Epithelial cell of proximal tubule (primary cell): ENCODE data around the gene ELK1. TPM values are rescaled to one million over a fixed set of nuclear protein-coding genes. Genes with fewer than 3 reads are reported as not detected.

Experiments used
- DNase-seq: peaks from one replicate; pipeline ENCODE4 v3.0.0-alpha.2; 2011; ENCODE audit warnings: low read depth
- H3K4me3 ChIP-seq: 2 replicates; pipeline ENCODE4 v1.5.1; 2011; ENCODE audit warnings: low read depth, mild to moderate bottlenecking, low read length
- CTCF ChIP-seq: conservative IDR thresholded peaks from 2 replicates; pipeline ENCODE4 v1.5.1; 2012; ENCODE audit warnings: low read depth, mild to moderate bottlenecking, low read length
- total RNA-seq: library from RNA; depleted of rRNA; stranded (reverse); fragments of >200 nt; gene quantifications from 2 replicates; pipeline ENCODE4 v1.2.3, GENCODE V29; 2015

The ELK1 gene
- total RNA-seq, 1 donor from 2014 or later, result 21.9 TPM

GRCh38 chrX:47632666-47633065 is 17.7 kb downstream of the ELK1 start:
- TF ChIP-seq CTCF, result no peak

GRCh38 chrX:47631676-47632075 is 18.7 kb downstream of the ELK1 start:
- no peak for DNase-seq
- no peak overlapping the region for H3K4me3 ChIP-seq

More at GRCh38 chrX:47632666-47633065, 17.7 kb downstream of the ELK1 start:
- no peak for DNase-seq
- no peak overlapping the region for H3K4me3 ChIP-seq

GRCh38 chrX:47629419-47630200 is 20.8 kb downstream of the ELK1 start, which contains the start of gene CFP:
Gene CFP, minus strand, starts transcription at chrX:47629930. Its CDS starts 86 bp downstream, at chrX:47629844.
- DNase-seq, result no peak
- TF ChIP-seq CTCF, result no peak
- no peak within 1 kb of the TSS for H3K4me3 ChIP-seq

More at GRCh38 chrX:47631676-47632075, 18.7 kb downstream of the ELK1 start:
- no peak for TF ChIP-seq CTCF

GRCh38 chrX:47628982-47629381 is 21.4 kb downstream of the ELK1 start:
- DNase-seq, result no peak
- H3K4me3 ChIP-seq, result no peak overlapping the region
- peak; percentile 48 for TF ChIP-seq CTCF

GRCh38 chrX:47625365-47625764 is 25.0 kb downstream of the ELK1 start:
- no peak for DNase-seq
- H3K4me3 ChIP-seq, result no peak overlapping the region
- no peak for TF ChIP-seq CTCF

GRCh38 chrX:47623540-47624027 is 26.8 kb downstream of the ELK1 start:
- H3K4me3 ChIP-seq, result peak overlapping the region; percentile 47
- no peak for DNase-seq
- TF ChIP-seq CTCF, result no peak
